IMR-90 (cell line): ENCODE measurements around the gene CTIF.

ENCODE experiments used
- BHLHE40 ChIP-seq: fragments of 150-350 bp; IDR thresholded peaks from 2 replicates; pipeline ENCODE4 v1.6.1; 2016; ENCODE audit warnings: mild to moderate bottlenecking, low read depth, low read length
- CEBPB ChIP-seq: IDR thresholded peaks from 2 replicates; pipeline ENCODE4 v1.6.1; 2012; ENCODE audit warnings: low read depth, low read length, improper control_type of control experiment
- FOS ChIP-seq: fragments of 150-350 bp; IDR thresholded peaks from 2 replicates; pipeline ENCODE4 v1.6.1; 2016; ENCODE audit warnings: low read depth, low read length
- MAFK ChIP-seq: IDR thresholded peaks from 2 replicates; pipeline ENCODE4 v1.6.1; 2012; ENCODE audit warnings: low read depth, low read length, improper control_type of control experiment
- MAZ ChIP-seq: IDR thresholded peaks from 2 replicates; pipeline ENCODE4 v1.6.1; 2012; ENCODE audit warnings: low read depth, mild to moderate bottlenecking, low read length, improper control_type of control experiment, moderate library complexity, borderline replicate concordance
- MXI1 ChIP-seq: IDR thresholded peaks from 2 replicates; pipeline ENCODE4 v1.6.1; 2012; ENCODE audit warnings: low read depth, mild to moderate bottlenecking, low read length, moderate library complexity, borderline replicate concordance
- POLR2A ChIP-seq: IDR thresholded peaks from 2 replicates; pipeline ENCODE4 v1.6.1; 2012; ENCODE audit warnings: mild to moderate bottlenecking, low read depth, low read length
- RAD21 ChIP-seq: IDR thresholded peaks from 2 replicates; pipeline ENCODE4 v1.6.1; 2012; ENCODE audit warnings: low read length, improper control_type of control experiment
- RCOR1 ChIP-seq: IDR thresholded peaks from 2 replicates; pipeline ENCODE4 v1.6.1; 2012; ENCODE audit warnings: mild to moderate bottlenecking, low read length, improper control_type of control experiment; ENCODE audit not compliant: insufficient replicate concordance
- RFX5 ChIP-seq: IDR thresholded peaks from 2 replicates; pipeline ENCODE4 v1.8.0; 2012; ENCODE audit warnings: low read depth, mild to moderate bottlenecking, low read length, moderate library complexity
- SMC3 ChIP-seq: fragments of 150-350 bp; IDR thresholded peaks from 2 replicates; pipeline ENCODE4 v1.6.1; 2016; ENCODE audit warnings: low read depth, mild to moderate bottlenecking, antibody characterized with exemption, low read length, moderate library complexity
- TF ChIP-seq, protein P1 (sequence below): conservative IDR thresholded peaks from 2 replicates; pipeline ENCODE4 v1.5.1; 2012; ENCODE audit warnings: mild to moderate bottlenecking, low read depth, low read length, improper control_type of control experiment
- TF ChIP-seq, protein P2 (sequence below): fragments of 150-350 bp; IDR thresholded peaks from 2 replicates; pipeline ENCODE4 v1.6.1; 2017; ENCODE audit warnings: mild to moderate bottlenecking, antibody characterized with exemption, low read length, low read depth
- TF ChIP-seq, protein P3 (sequence below): fragments of 150-350 bp; IDR thresholded peaks from 2 replicates; pipeline ENCODE4 v1.6.1; 2016; ENCODE audit warnings: low read depth, mild to moderate bottlenecking, low read length, moderate library complexity, borderline replicate concordance

DNA sequence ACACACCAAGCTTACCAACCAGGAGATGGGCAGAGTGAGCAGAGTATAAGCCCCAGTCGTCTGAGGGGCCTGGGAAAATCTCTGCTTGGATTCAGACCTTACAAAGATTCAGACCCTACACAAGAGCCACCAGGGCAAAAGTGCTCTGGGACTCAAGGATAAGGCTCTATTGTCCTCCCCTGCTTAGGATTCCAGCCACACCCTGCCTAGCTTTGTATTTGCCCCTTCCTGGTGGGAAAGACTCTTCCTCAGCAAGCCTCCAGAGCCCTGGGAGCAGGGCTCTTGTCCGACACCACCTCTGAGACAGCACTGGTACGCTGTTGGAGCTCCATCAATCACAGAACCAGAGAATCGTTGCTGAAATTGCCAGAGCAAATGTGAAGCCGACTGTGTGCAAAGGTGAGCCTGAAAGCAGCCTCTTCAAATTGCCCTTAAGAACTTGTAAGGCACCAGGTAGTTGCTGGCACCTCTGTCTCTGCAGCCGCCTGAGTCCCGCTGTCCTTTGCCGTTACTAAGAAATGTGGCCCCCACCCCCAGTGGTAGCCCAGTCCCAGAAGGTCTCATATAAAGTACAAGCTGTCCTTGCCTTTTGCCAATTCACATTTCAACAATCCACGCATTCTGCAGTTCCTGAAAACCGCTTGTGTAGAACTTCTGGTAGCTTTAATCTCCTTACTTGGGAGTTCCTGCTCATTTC is 148.7 kb downstream of the CTIF start:
- TF ChIP-seq, protein P1, sequence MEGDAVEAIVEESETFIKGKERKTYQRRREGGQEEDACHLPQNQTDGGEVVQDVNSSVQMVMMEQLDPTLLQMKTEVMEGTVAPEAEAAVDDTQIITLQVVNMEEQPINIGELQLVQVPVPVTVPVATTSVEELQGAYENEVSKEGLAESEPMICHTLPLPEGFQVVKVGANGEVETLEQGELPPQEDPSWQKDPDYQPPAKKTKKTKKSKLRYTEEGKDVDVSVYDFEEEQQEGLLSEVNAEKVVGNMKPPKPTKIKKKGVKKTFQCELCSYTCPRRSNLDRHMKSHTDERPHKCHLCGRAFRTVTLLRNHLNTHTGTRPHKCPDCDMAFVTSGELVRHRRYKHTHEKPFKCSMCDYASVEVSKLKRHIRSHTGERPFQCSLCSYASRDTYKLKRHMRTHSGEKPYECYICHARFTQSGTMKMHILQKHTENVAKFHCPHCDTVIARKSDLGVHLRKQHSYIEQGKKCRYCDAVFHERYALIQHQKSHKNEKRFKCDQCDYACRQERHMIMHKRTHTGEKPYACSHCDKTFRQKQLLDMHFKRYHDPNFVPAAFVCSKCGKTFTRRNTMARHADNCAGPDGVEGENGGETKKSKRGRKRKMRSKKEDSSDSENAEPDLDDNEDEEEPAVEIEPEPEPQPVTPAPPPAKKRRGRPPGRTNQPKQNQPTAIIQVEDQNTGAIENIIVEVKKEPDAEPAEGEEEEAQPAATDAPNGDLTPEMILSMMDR: no peak
- no peak for TF ChIP-seq POLR2A
- no peak for TF ChIP-seq MAZ
- TF ChIP-seq SMC3: no peak
- no peak for TF ChIP-seq CEBPB
- TF ChIP-seq, protein P2, sequence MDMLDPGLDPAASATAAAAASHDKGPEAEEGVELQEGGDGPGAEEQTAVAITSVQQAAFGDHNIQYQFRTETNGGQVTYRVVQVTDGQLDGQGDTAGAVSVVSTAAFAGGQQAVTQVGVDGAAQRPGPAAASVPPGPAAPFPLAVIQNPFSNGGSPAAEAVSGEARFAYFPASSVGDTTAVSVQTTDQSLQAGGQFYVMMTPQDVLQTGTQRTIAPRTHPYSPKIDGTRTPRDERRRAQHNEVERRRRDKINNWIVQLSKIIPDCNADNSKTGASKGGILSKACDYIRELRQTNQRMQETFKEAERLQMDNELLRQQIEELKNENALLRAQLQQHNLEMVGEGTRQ: no peak
- TF ChIP-seq RAD21: no peak
- no peak for TF ChIP-seq MXI1
- TF ChIP-seq RCOR1: no peak
- no peak for TF ChIP-seq BHLHE40
- TF ChIP-seq MAFK: no peak
- TF ChIP-seq, protein P3, sequence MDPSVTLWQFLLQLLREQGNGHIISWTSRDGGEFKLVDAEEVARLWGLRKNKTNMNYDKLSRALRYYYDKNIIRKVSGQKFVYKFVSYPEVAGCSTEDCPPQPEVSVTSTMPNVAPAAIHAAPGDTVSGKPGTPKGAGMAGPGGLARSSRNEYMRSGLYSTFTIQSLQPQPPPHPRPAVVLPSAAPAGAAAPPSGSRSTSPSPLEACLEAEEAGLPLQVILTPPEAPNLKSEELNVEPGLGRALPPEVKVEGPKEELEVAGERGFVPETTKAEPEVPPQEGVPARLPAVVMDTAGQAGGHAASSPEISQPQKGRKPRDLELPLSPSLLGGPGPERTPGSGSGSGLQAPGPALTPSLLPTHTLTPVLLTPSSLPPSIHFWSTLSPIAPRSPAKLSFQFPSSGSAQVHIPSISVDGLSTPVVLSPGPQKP: no peak
- no peak for TF ChIP-seq FOS
- TF ChIP-seq RFX5: no peak
